ENCODE results near the gene GABRE. TPM values are rescaled to one million over a fixed set of nuclear protein-coding genes. Genes with fewer than 3 reads are reported as not detected.

The GABRE gene
- total RNA-seq, 2 experiments from 2014 or later = not detected

GRCh38 chrX:151904989-151905388, 69.5 kb downstream of the GABRE start:
- H3K9me3 Mint-ChIP-seq = no peaks in the 10 kb centered on the region
- ATAC-seq (ENCODE audit: poor library complexity) = no peak

More at GRCh38 chrX:151904989-151905388, 69.5 kb downstream of the GABRE start:
- intact Hi-C loops (cut with DNase I, micrococcal nuclease) = no loop called here
- no peak for TF ChIP-seq CTCF (IDR thresholded peaks at IDR 0.05)
- Histone ChIP-seq H3K4me3 (ENCODE audit: low read length) (no peak overlapping the region), H3K27me3 (ENCODE audit: control insufficient read depth in 1 of 2, insufficient read depth in 2 of 2, low read length in 2 of 2) (no peaks in the 10 kb centered on the region), H3K4me1 (ENCODE audit: insufficient read depth, low read length) (no peaks in the 10 kb centered on the region), H3K9me3 (ENCODE audit: control insufficient read depth in 1 of 2, insufficient read depth in 1 of 2, low read length in 2 of 2) (no peaks in the 10 kb centered on the region), H3K36me3 (ENCODE audit: insufficient read depth, low read length) (no peaks in the 10 kb centered on the region), H3K27ac (ENCODE audit: low read depth in 1 of 2, low read length in 2 of 2) (no peak overlapping the region)
- DNase-seq = no peak
- no peaks in the 10 kb centered on the region for H3K36me3 Mint-ChIP-seq (ENCODE audit: low read depth)
- no peak overlapping the region for H3K27ac Mint-ChIP-seq
- CTCF ChIA-PET = no interaction called here
- no peaks in the 10 kb centered on the region for H3K27me3 Mint-ChIP-seq
- no peak overlapping the region for H3K4me3 Mint-ChIP-seq
- no peaks in the 10 kb centered on the region for H3K4me1 Mint-ChIP-seq (ENCODE audit: low read depth)
- POLR2A ChIA-PET = no interaction called here

Small RNA genes lying within 50 kb of the gene (microRNA-seq; reads per million reads assigned to microRNA genes)
- gene MIR224 (ENCODE audit: borderline microRNAs expressed, borderline replicate concordance) (0.81 reads per million), gene MIR452 (ENCODE audit: borderline microRNAs expressed, borderline replicate concordance) (0.81 reads per million)

Other genes with a start within 250 kb of the GABRE start
- gene CNGA2, start 239.9 kb downstream of the GABRE start, total RNA-seq = not detected
- not detected for gene MAGEA4, start 61.8 kb downstream of the GABRE start, total RNA-seq
- not detected for gene MAGEA10, start 163.9 kb upstream of the GABRE start, total RNA-seq